ENCODE data around the gene NUTF2.

- TF ChIP-seq CTCF (IDR thresholded peaks at IDR 0.05), result no peak
- TF ChIP-seq POLR2A (IDR thresholded peaks at IDR 0.05), result no peak
- no peak for TF ChIP-seq POLR2AphosphoS5 (IDR thresholded peaks at IDR 0.05; ENCODE audit: insufficient read depth in 1 of 2, low read depth in 1 of 2)
Measured at GRCh38 chr16:67880584-67880983, 33.9 kb downstream of the NUTF2 start.

Measured in vagina (tissue), 2 donors.